ENCODE data around the gene TP53. TPM values are rescaled to one million over a fixed set of nuclear protein-coding genes. Genes with fewer than 3 reads are reported as not detected.

TP53 gene
- total RNA-seq, result 13.1 and 13.7 TPM in 2 replicates

DNA sequence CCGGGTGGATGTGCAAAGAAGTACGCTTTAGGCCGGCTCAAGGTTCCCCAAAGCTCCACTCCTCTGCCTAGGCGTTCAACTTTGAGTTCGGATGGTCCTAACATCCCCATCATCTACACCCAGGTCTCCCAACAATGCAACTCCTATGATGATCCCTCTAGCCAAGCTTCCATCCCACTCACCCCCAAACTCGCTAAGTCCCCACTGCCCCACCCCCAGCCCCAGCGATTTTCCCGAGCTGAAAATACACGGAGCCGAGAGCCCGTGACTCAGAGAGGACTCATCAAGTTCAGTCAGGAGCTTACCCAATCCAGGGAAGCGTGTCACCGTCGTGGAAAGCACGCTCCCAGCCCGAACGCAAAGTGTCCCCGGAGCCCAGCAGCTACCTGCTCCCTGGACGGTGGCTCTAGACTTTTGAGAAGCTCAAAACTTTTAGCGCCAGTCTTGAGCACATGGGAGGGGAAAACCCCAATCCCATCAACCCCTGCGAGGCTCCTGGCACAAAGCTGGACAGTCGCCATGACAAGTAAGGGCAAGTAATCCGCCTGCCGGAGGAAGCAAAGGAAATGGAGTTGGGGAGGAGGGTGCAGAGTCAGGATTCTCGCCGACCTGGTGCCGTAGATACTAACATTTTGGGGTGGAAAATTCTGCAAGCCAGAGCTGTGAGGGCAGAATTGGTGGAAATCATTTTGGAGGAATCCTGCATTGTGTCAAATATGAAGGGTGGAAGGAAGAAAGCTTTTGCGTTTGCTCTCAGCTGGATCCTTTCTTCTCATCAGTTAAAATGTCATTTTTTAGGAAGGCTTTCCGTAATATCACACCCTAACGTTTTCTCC is at the start of gene TP53:
Gene TP53, minus strand, starts transcription at position 419 of the 836 bp plus-strand sequence. CDS start 10,896 bp downstream, outside the sequence.

DNA sequence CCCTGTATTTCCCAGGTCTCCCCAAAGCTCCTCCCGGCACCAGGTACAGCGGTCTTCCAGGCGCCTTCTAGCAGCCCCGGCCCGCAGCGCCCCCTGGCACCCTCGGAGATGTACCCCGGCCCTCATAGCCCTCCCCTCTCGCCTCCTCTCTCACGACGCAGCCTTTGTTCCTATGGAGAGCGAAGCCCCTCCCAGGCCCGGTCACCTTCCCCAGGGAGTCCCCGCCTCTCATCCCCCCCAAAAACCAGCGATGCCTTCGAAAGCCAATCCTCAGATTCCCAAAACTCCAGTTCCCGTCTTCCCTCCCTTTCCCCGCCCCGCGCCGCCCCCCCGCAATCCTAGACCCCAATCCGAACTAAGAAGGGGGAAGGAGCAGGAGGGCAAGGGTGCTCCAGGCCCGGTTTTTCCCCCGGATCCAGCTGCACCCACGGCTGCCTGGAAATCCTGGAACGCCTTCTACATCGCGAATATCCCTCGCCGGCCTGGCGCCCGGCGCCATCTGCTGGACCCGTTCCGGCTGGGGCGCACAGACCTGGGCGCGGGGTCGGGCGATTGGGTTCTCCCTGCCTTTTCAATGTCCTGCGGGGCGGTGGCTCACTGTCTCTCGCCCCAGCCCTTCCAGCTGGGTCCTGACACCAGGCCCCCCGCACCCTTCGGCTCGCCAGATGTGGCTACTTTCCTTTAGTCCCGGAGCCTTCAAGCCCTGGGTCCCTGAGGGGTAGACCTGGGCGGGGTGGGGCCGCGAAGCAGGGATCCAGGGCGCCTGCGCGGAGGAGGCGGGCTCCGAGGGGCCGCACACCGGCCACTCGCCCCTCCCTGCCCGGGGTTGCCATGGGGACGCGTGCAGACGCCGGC is 29.8 kb upstream of the TP53 start, which contains the start of gene DNAH2:
Gene DNAH2, plus strand, starts transcription at position 844 of the 855 bp plus-strand sequence. CDS start 1,991 bp downstream, outside the sequence.

GRCh38 chr17:7704601-7705268 is 17.4 kb upstream of the TP53 start, which contains the start of gene EFNB3:
TSS of gene EFNB3 (plus strand) at chr17:7705202. CDS start at chr17:7705599, 397 bp downstream.

GRCh38 chr17:7687908-7688807 is 868 bp upstream of the TP53 start, which contains the start of gene WRAP53:
TSS of gene WRAP53 (plus strand) at chr17:7688477. CDS start at chr17:7688649, 172 bp downstream.

DNA sequence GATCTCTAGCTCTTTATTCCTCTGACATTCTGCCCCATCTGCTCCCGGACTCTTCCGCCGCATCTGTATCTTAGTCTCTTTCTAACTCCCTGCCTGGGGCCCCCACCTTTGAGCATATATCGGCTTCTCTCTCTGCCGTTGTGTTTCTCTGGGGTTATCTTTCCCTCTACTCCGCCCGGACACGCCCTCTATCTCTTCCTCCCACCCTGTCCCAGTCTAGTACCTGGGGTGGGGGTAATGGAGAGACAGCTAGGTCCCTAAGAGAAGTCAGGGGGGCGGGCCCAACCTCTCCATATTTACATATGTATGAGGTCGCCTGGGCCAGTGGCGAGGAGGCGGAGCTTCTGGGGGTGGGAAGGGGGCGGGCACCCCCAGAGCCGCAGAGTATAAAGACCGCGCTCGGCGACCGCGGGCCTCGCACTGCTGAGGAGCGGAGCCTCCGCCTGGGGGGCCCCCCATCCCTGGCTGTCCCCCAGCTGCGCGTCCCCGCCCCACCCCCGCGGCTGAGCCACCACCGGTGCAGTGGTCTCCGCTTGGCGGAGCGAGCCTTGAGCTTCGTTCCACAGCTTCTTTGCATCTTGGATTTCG is 36.7 kb downstream of the TP53 start, which contains the start of gene ATP1B2:
Gene ATP1B2, plus strand, starts transcription at position 418 of the 588 bp plus-strand sequence. CDS start 593 bp downstream, outside the sequence.

DNA sequence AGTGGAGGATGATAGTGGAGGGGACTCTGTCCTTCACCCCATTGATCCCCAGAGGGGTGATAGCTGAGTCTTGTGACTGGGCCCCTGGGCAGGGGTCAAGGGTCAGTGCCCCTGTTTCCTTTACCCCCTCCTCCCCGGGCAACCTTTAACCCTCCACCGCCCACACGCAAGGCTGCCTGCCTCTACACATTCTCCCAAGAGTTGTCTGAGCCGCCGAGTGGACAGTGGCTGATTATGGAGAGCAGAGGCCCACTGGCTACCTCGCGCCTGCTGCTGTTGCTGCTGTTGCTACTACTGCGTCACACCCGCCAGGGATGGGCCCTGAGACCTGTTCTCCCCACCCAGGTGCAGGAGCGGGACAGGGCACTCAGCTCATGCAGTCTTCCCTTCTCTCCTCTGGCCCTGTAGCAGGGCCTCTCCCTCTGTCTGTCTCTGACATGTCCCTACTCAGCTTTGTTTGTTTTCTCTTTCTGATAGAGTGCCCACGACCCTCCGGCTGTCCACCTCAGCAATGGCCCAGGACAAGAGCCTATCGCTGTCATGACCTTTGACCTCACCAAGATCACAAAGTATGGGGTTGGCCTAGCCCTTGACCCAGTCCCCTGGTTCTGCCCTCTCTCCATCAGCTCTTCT is 57.2 kb downstream of the TP53 start, which contains the start of gene SHBG:
Gene SHBG, plus strand, starts transcription at position 197 of the 633 bp plus-strand sequence. Its CDS starts 38 bp downstream, at position 235.

DNA sequence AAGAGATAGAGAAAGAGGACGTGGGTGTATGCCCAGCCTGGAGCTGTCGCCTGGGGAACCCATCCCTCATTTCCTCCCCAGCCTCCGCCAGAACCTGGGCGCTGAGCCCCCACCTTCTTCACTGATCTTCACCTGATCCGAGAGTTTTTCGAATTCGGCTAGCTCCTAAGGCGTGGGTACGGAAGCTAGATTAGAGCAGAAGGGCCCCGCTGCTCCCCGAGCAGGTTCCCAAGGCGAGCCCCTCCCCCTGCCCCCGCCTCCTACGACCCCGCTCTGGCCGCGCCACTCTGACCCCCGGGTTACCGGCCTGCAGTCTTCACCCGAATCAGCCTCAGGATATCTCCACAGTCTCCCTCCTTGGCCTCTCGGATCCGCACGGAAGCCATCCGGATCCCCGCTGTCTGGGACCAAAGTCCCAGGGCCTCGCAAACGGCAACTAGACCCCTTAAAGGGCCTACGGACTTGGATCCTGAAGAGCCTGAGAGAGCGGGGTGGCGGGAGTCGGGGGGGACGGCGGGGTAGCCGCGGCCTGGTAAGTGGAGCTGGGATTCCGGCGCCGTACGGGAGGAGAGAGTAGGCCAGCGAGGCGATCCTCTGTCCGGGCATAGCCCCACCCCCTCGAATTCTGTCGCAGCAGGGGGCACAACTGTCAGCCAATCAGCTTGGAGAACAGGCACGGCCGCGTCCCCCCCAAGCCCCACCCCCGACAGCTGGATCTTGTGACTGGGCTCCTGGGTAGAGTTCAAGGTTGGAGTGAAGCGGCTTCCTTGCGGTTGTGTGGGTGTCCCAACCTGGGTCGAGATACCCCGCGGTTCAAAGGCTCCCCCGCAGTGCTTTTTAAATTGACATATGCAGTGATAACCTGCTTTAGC is 59.8 kb downstream of the TP53 start, which contains the start of gene SAT2:
Gene SAT2, minus strand, starts transcription at position 572 of the 872 bp plus-strand sequence. Its CDS starts 186 bp downstream, at position 386.

Other genes with a start within 250 kb of the TP53 start
- gene FGF11, start 248.0 kb downstream of the TP53 start, total RNA-seq, result 1.0 and 1.1 TPM in 2 replicates
- gene CHRNB1, start 242.4 kb downstream of the TP53 start, total RNA-seq, result 8.8 and 10.1 TPM in 2 replicates
- 12.5 and 16.4 TPM in 2 replicates for gene ZBTB4, start 207.9 kb downstream of the TP53 start, total RNA-seq
- not detected in 2 replicates for gene SLC35G6, start 206.0 kb downstream of the TP53 start, total RNA-seq
- 107 and 113 TPM in 2 replicates for gene POLR2A, start 203.1 kb downstream of the TP53 start, total RNA-seq
- 7.3 and 9.1 TPM in 2 replicates for gene TNFSF12, start 138.4 kb downstream of the TP53 start, total RNA-seq
- gene TNFSF13, start 128.7 kb downstream of the TP53 start, total RNA-seq, result 0.34 and 1.7 TPM in 2 replicates
- gene SENP3, start 125.6 kb downstream of the TP53 start, total RNA-seq, result 51.1 and 54.5 TPM in 2 replicates
- 21.0 and 27.6 TPM in 2 replicates for gene CD68, start 107.9 kb downstream of the TP53 start, total RNA-seq
- gene MPDU1, start 103.6 kb downstream of the TP53 start, total RNA-seq, result 36.7 and 48.5 TPM in 2 replicates
- 0.17 and 0.32 TPM in 2 replicates for gene SOX15, start 97.4 kb downstream of the TP53 start, total RNA-seq
- gene FXR2, start 72.6 kb downstream of the TP53 start, total RNA-seq, result 31.5 and 35.0 TPM in 2 replicates
- 55.3 and 67.3 TPM in 2 replicates for gene SAT2, start 59.7 kb downstream of the TP53 start, total RNA-seq
- 0.26 and 0.47 TPM in 2 replicates for gene SHBG, start 57.4 kb downstream of the TP53 start, total RNA-seq
- gene ATP1B2, start 36.6 kb downstream of the TP53 start, total RNA-seq, result not detected in 2 replicates
- gene WRAP53, start 987 bp upstream of the TP53 start, total RNA-seq, result 2.7 and 4.6 TPM in 2 replicates
- gene EFNB3, start 17.7 kb upstream of the TP53 start, total RNA-seq, result 0.86 and 0.95 TPM in 2 replicates
- gene DNAH2, start 30.3 kb upstream of the TP53 start, total RNA-seq, result under 0.01 and 0.16 TPM in 2 replicates
- 5.2 and 7.7 TPM in 2 replicates for gene KDM6B, start 146.7 kb upstream of the TP53 start, total RNA-seq
- gene TMEM88, start 167.6 kb upstream of the TP53 start, total RNA-seq, result 0.16 and 0.26 TPM in 2 replicates
- gene NAA38, start 170.1 kb upstream of the TP53 start, total RNA-seq, result 84.8 and 149 TPM in 2 replicates
- gene CYB5D1, start 170.5 kb upstream of the TP53 start, total RNA-seq, result 7.1 and 11.7 TPM in 2 replicates
- gene CHD3, start 201.3 kb upstream of the TP53 start, total RNA-seq, result 229 and 439 TPM in 2 replicates
- 1.7 and 2.0 TPM in 2 replicates for gene RNF227, start 228.8 kb upstream of the TP53 start, total RNA-seq
- gene KCNAB3, start 242.4 kb upstream of the TP53 start, total RNA-seq, result 0.26 and 0.47 TPM in 2 replicates
- gene TRAPPC1, start 244.5 kb upstream of the TP53 start, total RNA-seq, result 62.2 and 66.2 TPM in 2 replicates
- gene CNTROB, start 244.7 kb upstream of the TP53 start, total RNA-seq, result 17.0 and 21.2 TPM in 2 replicates